C4-2B (cell line): ENCODE data around the gene CC2D1A.

ENCODE experiments used
- CTCF ChIP-seq: fragments of 450-650 bp; conservative IDR thresholded peaks from 2 replicates; pipeline ENCODE4 v1.5.1; 2017; ENCODE audit warnings: mild to moderate bottlenecking
- ZFX ChIP-seq: fragments of 450-650 bp; IDR thresholded peaks from 2 replicates; pipeline ENCODE4 v1.6.1; 2017

DNA sequence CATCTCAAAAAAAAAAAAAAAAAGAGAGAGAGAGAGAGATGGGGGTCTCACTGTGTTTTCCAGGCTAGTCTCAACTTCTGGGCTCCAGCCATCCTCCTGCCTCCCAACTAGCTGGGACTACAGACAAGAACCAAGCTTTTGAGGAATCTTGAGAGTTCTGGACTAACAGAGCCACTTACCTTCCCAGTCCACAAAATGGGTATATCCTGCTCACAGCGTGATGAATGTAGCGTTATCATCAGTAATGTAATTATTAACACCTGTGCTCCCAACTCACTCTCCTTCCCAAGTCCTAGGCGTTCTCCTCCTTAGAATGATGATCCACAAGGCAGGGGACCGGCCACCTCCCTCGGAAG is 33.7 kb upstream of the CC2D1A start:
- TF ChIP-seq CTCF = no peak
- TF ChIP-seq ZFX = no peak
